LNCaP clone FGC (cell line): Measurements from ENCODE around the gene HSPG2.
"Not testable (repeated sequence)": the region's sequence is repeated elsewhere in the genome, so short reads cannot be mapped to it uniquely, and the experiment has no call there.

ENCODE experiments used
- DNase-seq: peaks from one replicate; pipeline ENCODE4 v3.0.0-alpha.2; 2011; ENCODE audit warnings: low read depth
- H3K4me3 ChIP-seq: 2 replicates; pipeline ENCODE4 v1.5.1; 2011; ENCODE audit warnings: mild to moderate bottlenecking, low read depth, low read length, control low read depth
- CTCF ChIP-seq: IDR thresholded peaks from 2 replicates; pipeline ENCODE4 v1.5.1; 2012; ENCODE audit warnings: mild to moderate bottlenecking; ENCODE audit not compliant: control insufficient read depth, insufficient read depth; ENCODE audit errors: extremely low read depth

Gene HSPG2

GRCh38 chr1:21910558-21911204, 26.4 kb downstream of the HSPG2 start:
- no peak for DNase-seq
- TF ChIP-seq CTCF, result no peak
- H3K4me3 ChIP-seq, result no peak overlapping the region

GRCh38 chr1:21909787-21910503, 27.2 kb downstream of the HSPG2 start:
- TF ChIP-seq CTCF, result no peak
- no peak for DNase-seq
- H3K4me3 ChIP-seq, result no peak overlapping the region

DNA sequence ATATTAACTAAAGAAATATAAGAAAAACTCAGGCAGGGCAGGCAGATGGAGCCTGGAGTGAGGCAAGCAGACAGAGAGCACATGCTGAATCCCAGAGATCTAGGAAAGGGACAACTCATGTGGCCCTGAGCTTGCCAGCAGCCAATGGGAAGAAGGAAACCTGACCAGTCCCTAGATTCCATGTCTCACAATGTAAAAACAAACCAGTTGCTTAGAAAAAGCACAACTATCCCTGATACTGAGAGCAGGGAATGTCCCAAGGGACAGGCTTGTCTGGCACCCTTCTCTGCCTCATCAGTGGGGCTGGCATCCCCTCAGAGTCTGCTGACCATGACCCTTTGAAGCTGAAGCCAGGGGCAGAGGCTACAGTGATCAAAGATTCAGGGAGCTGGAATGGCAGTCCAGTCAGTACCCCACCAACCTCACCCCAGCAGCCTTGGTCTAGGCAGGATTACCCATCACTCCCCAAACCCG, 27.8 kb downstream of the HSPG2 start:
- no peak for TF ChIP-seq CTCF
- DNase-seq, result no peak
- H3K4me3 ChIP-seq, result no peak overlapping the region

DNA sequence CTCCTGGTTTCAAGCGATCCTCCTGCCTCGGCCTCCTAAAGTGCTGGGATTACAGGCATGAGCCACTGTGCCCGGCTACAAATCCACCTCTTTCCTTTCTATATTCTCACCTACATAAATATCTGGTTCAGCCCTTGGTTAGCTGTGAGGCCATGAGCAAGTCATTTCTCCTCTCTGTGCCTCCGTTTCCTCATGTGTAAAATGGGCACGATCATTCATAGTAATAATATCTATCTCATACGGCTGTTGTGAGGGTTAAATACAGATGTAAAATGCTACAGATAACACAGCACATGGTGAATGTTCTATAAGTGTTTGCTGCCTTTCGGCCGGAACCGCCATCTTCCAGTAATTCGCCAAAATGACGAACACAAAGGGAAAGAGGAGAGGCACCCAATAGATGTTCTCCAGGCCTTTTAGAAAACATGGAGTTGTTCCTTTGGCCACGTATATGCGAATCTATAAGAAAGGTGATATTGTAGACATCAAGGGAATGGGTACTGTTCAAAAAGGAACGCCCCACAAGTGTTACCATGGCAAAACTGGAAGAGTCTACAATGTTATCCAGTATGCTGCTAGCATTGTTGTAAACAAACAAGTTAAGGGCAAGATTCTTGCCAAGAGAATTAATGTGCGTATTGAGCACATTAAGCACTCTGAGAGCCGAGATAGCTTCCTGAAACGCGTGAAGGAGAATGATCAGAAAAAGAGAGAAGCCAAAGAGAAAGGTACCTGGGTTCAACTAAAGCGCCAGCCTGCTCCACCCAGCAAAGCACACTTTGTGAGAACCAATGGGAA, 29.2 kb downstream of the HSPG2 start:
- not testable (repeated sequence) for H3K4me3 ChIP-seq, DNase-seq

- no peak overlapping the region for H3K4me3 ChIP-seq
- no peak for DNase-seq
- no peak for TF ChIP-seq CTCF
Observed at GRCh38 chr1:21907079-21907418, 30.1 kb downstream of the HSPG2 start.

- TF ChIP-seq CTCF, result no peak
- no peak for DNase-seq
- no peak overlapping the region for H3K4me3 ChIP-seq
Observed at GRCh38 chr1:21906173-21907078, 30.7 kb downstream of the HSPG2 start.
